Measurements from ENCODE around the gene ULK4.

GRCh38 chr3:41651718-41652117 is 310.2 kb downstream of the ULK4 start:
- TF ChIP-seq POLR2A (IDR thresholded peaks at IDR 0.05) (no peak), CTCF (IDR thresholded peaks at IDR 0.05) (no peak)

Measured in lower leg skin (tissue), 3 donors.